RPMI8226 (cell line): ENCODE measurements around the gene WDR19.
"Not testable (repeated sequence)": the region's sequence is repeated elsewhere in the genome, so short reads cannot be mapped to it uniquely, and the experiment has no call there.

Experiments used
- DNase-seq: peaks from one replicate; pipeline ENCODE4 v3.0.0-alpha.2; 2015

WDR19 gene

GRCh38 chr4:39181905-39182638, at the start of gene WDR19:
Gene WDR19 (plus strand): TSS chr4:39182529. CDS start chr4:39182558, 29 bp downstream.
- peak; percentile 97 for DNase-seq

GRCh38 chr4:39133623-39134022, 48.7 kb upstream of the WDR19 start:
- DNase-seq = no peak

- DNase-seq = no peak
Observed at GRCh38 chr4:39134683-39135306, 47.5 kb upstream of the WDR19 start.

- not testable (repeated sequence) for DNase-seq
Observed at GRCh38 chr4:39138227-39138626, 44.1 kb upstream of the WDR19 start.

- DNase-seq = no peak
Observed at GRCh38 chr4:39146211-39146610, 36.1 kb upstream of the WDR19 start.

GRCh38 chr4:39154009-39154408, 28.3 kb upstream of the WDR19 start:
- no peak for DNase-seq

- DNase-seq = no peak
Observed at GRCh38 chr4:39157520-39157919, 24.8 kb upstream of the WDR19 start.

GRCh38 chr4:39166177-39166576, 16.2 kb upstream of the WDR19 start:
- DNase-seq = no peak

GRCh38 chr4:39166669-39167068, 15.7 kb upstream of the WDR19 start:
- no peak for DNase-seq

GRCh38 chr4:39169426-39169825, 12.9 kb upstream of the WDR19 start:
- DNase-seq = no peak

- no peak for DNase-seq
Observed at GRCh38 chr4:39170301-39170700, 12.0 kb upstream of the WDR19 start.

- no peak for DNase-seq
Observed at GRCh38 chr4:39178706-39179105, 3.6 kb upstream of the WDR19 start.

- no peak for DNase-seq
Observed at GRCh38 chr4:39179681-39180080, 2.6 kb upstream of the WDR19 start.

- DNase-seq = not testable (repeated sequence)
Observed at GRCh38 chr4:39180629-39181028, 1.7 kb upstream of the WDR19 start.

GRCh38 chr4:39181520-39181904, 817 bp upstream of the WDR19 start:
- no peak for DNase-seq

GRCh38 chr4:39201963-39202362, 19.6 kb downstream of the WDR19 start:
- DNase-seq = no peak

- DNase-seq = no peak
Observed at GRCh38 chr4:39204543-39204942, 22.2 kb downstream of the WDR19 start.

- no peak for DNase-seq
Observed at GRCh38 chr4:39205000-39205399, 22.7 kb downstream of the WDR19 start.

- no peak for DNase-seq
Observed at GRCh38 chr4:39205476-39205875, 23.1 kb downstream of the WDR19 start.

GRCh38 chr4:39227906-39228305, 45.6 kb downstream of the WDR19 start:
- no peak for DNase-seq

- DNase-seq = no peak
Observed at GRCh38 chr4:39228377-39228776, 46.0 kb downstream of the WDR19 start.

GRCh38 chr4:39230462-39230861, 48.1 kb downstream of the WDR19 start:
- no peak for DNase-seq

- no peak for DNase-seq
Observed at GRCh38 chr4:39231660-39232059, 49.3 kb downstream of the WDR19 start.

- no peak for DNase-seq
Observed at GRCh38 chr4:39232100-39232499, 49.8 kb downstream of the WDR19 start.

- DNase-seq = no peak
Observed at GRCh38 chr4:39233114-39233513, 50.8 kb downstream of the WDR19 start.
